Erythroblast (primary cell): ENCODE data around the gene KRT31.

Source experiments
- GATA1 ChIP-seq: IDR thresholded peaks from 2 replicates; pipeline ENCODE4 v1.6.1; 2011; ENCODE audit warnings: low read depth, mild to moderate bottlenecking, control low read depth, low read length, moderate library complexity
- POLR2A ChIP-seq: IDR thresholded peaks from 2 replicates; pipeline ENCODE4 v1.6.1; 2011; ENCODE audit warnings: mild to moderate bottlenecking, low read length

DNA sequence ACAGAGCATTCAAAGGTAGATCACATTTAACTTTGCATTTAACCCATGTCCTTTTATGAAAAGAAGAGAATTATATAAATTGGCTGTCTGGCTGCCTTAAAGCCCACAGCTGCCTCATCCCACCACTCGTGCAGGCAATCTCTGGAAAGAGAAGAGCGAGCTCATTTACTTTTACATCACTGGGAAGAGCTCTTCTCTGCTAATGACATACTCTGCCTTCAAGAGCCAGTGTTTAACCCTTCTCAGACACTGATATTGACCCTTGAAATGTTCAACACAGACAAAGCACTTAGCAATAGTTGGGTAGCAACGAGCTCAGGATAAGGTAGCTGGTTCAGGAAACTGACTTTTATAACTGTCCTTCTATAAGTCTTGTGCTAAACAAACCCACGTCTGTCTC, 36.6 kb upstream of the KRT31 start:
- TF ChIP-seq POLR2A (no peak), GATA1 (no peak)
